HG02610 (cell line): ENCODE measurements around the gene GLYR1.

Source experiments
- ATAC-seq: cut with Tn5 transposase; IDR thresholded peaks from one replicate; pipeline ENCODE4 v1.9.1; 2021; ENCODE audit warnings: mild to moderate bottlenecking, moderate library complexity; ENCODE audit not compliant: unreplicated experiment

The GLYR1 gene

DNA sequence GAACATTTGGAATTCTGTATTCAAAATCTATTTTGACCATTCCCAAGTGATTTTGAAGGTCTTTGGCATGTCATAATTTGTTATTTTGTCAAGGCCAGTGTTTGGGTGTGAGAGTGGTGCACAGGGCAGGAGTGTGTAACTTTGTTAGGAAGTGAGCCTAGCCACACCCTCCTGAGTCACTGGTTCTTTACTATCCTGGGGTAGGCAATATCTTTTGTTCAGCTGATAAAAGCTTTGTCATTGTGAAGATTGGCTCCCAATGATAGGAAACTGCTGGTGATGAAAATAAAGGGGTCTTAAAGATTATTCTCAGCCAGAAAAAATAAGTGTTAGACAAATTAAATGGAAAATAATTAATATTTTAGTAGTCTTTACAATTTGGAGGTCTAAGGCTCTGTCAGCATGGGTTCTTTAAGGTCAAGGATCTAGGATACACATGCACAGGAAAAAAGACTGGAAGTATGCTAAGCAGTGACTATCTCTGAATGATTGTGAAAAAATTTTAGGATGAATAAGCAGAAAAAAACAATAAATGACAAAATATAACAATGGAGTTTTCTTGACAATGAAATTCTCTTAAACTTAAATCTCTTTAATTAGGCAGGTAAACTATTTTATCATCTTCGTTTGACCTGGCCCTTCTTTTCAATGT, 5.3 kb upstream of the GLYR1 start:
- no peak for ATAC-seq

GRCh38 chr16:4850211-4850610, 3.1 kb upstream of the GLYR1 start:
- ATAC-seq, result no peak

GRCh38 chr16:4847774-4848587, 893 bp upstream of the GLYR1 start:
- peak; percentile 18 for ATAC-seq

DNA sequence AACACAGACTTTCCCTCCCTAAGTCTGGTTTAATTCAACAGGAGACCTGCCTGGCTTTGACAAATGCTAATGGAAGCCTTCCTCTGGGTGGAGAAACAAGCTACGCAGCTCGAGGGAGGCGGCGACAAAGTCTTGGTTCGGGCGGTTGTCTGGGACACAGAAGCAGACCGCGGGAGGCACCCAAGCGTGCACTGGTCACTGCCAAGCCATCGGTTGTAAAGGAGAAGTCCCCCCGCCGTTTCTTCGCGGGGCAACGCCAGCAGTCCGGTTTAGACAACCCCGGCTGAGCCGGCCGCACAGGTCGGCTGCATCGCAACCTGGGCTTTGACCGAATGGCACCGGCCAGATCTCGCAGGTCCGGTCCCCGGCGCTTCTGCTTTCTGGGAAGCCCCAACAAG, 586 bp downstream of the GLYR1 start:
- peak; percentile 28 for ATAC-seq

DNA sequence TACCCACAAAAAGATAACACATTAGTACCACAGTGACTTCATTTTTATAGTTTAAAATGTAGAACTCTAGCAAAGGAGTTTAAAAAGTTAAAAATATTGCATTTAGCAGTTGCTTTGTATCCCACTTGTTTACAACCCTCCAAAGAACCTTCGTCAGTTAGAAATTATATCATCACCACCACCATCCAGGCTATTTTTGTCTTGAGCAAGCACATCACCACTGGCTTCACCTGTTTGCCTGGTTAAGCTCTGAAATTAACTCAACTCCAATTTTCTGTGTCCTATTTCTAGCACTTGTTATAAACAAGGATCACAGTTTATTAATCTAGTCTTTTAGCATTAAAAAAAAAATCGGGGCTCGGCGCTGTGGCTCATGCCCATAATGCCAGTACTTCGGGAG, 6.1 kb downstream of the GLYR1 start:
- ATAC-seq, result no peak

- ATAC-seq, result no peak
These were observed 7.1 kb downstream of the GLYR1 start for GRCh38 chr16:4839942-4840341.

GRCh38 chr16:4837733-4838501, 9.2 kb downstream of the GLYR1 start:
- ATAC-seq, result no peak

DNA sequence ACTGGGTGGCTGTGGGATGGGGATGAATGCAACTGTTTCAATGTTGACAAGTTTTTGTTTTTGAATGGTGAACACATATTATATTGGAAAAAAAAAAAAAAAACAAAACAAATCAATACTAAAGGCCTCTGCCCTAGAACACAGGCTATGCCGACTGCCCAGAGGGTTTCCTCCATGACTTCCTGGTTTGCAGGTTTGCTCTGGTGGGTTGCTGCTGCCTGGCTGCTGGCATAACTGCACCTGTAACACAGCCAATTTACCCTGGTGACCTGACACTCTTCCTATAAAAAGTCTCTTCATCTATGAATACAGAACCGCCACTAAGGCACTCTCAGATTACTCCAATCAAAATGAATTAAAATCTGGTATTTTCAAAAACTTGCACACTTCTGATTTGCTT, 10.4 kb downstream of the GLYR1 start:
- no peak for ATAC-seq

GRCh38 chr16:4833584-4833983, 13.5 kb downstream of the GLYR1 start:
- no peak for ATAC-seq

DNA sequence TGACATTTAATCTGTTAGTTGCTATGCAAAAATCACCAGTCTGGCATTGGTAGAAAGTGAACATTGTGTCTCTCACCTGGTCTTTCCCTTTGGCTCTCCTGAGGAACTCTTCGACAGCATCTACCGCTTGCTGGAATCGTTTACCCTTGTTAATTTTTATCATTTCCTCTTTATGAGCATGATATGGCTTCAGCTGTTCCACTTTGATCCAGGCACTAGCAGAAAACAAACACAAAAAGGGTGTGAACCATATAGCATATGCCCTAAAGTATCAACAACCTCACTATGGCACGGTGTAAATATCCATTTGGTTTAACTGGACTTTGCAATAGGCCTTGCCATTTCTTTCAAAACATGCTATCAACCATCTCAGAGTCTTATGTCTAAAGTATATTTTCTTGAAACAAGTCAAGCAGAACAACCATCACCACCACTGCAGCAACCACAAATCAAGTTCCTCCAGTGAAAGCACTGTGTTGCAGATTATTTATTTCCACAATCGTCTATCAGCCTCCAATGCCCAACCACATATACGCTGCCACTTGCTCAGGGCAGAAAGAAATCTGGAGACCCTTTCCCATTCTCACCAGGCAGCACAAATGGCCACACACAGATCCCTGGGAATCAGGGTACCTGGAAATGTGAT, 14.3 kb downstream of the GLYR1 start:
- no peak for ATAC-seq

DNA sequence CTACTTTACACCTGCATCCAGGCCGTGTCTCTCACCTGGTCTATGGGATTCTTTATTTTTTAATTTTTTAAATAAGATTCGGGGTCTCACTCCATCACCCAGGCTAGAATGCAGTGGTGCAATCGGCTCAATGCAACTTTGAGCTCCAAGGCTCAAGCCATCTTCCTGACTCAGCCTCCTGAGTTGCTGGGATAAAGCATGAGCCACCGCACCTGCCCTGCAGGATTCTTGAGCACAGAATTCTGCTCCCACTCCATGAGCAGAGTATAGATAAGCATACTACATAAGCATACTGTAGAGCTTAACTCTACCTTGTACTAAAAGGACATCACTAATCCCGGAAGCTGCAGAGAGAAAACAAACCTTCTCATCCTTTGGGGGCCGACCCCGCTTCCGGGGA, 15.5 kb downstream of the GLYR1 start:
- no peak for ATAC-seq

GRCh38 chr16:4830408-4830807, 16.7 kb downstream of the GLYR1 start:
- ATAC-seq, result no peak

GRCh38 chr16:4828567-4829321, 18.3 kb downstream of the GLYR1 start:
- no peak for ATAC-seq

- ATAC-seq, result no peak
These were observed 20.1 kb downstream of the GLYR1 start for GRCh38 chr16:4826980-4827379.

DNA sequence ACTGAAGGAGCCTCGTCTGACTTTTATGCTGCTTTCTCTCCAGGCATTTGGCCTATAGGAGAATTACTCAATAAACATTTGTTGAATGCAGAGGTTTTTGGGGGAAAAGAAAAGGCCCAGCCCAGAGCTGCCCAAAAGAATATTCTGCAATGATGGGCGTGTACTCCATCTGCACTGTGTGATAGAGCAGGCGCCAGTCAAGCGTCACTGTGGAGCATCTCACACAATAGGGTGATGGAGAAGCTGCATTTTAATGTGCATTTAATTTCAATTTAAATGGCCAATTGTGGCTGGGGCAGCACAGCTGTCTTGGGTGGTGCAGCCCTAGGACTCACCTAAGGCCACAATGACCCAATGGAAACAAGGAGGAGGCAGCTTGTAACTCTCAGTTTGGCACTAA, 20.6 kb downstream of the GLYR1 start:
- no peak for ATAC-seq

- no peak for ATAC-seq
These were observed 21.9 kb downstream of the GLYR1 start for GRCh38 chr16:4825196-4825595.

- ATAC-seq, result no peak
These were observed 26.4 kb downstream of the GLYR1 start for GRCh38 chr16:4820652-4821051.

- no peak for ATAC-seq
These were observed 32.4 kb downstream of the GLYR1 start for GRCh38 chr16:4814542-4815173.

GRCh38 chr16:4814046-4814445, 33.0 kb downstream of the GLYR1 start:
- ATAC-seq, result no peak
